K562 treated with DMSO at 1 percent for 24 hours (cell line): ENCODE results near the gene IL25. TPM values are rescaled to one million over a fixed set of nuclear protein-coding genes. Genes with fewer than 3 reads are reported as not detected.

Source experiments
- total RNA-seq: library from RNA; unstranded; fragments of 300-600 nt; gene quantifications from 2 replicates; pipeline ENCODE4 v1.2.3, GENCODE V29; 2022; ENCODE audit warnings: low read depth; ENCODE audit not compliant: insufficient read depth

The IL25 gene
- total RNA-seq: not detected in 2 replicates

DNA sequence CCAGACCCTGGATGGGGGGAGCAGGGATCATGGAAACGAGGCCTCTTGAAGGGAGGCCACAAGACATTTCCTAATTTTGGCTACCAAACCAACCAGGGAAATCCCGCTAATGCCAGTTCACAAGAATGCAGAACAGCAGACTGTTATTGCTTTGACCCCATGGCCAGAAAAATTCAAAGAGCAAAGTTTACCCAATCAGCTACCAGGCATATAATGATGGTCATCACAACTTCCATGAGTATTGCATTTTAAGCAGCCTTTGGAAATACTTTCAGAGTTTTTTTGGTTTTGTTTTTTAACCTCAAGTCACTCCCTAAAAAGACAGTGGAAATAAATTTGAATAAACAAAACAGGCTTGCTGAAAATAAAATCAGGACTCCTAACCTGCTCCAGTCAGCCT, at the start of gene IL25:
TSS of gene IL25 (plus strand) at position 301 of the 400 bp plus-strand sequence.

GRCh38 chr14:23352506-23353432, 19.8 kb upstream of the IL25 start, which contains the start of gene SLC22A17:
SLC22A17 (minus strand) TSS chr14:23352887.

DNA sequence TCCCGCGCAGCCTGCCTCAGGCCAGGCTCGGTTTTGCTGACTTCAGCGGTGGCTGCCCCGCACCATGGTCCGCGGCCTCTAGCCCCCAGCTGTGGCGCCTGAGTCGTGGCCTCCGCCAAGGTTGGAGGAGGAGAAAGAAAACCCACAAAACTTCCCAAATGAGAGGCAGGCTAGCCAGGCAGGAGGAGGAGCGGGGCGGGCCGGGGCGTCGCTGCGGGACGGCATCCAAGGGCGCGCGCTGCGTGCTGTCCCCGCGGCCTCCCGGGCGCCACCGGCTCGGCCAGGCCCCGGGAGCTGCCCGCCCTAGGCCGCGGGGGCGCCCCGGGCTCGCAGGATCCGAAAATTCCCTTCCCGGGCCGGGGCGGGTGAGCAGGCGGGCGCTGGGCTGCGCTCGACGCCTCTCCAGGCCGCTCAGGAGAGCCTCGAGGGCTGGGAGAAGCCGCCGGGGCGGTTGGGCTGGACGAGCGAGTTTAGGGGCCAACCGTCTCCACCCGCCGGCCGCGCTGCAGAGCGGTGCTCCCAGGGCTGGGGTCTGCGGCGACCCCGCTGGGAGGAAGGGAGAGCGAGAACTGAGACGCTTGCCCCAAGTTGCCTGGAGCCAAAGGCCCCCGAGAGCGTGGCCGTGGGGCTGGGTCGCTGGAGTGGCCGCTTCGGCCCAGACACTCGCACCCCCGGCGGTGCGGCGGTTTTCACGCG, 7.4 kb upstream of the IL25 start, which contains the start of gene EFS:
TSS of gene EFS (minus strand) at position 137 of the 696 bp plus-strand sequence. CDS start 147 bp downstream, outside the sequence.

GRCh38 chr14:23376482-23377197, 4.0 kb downstream of the IL25 start, which contains the start of gene CMTM5:
CMTM5 (plus strand) TSS chr14:23377046; CDS start chr14:23377252, 206 bp downstream.

DNA sequence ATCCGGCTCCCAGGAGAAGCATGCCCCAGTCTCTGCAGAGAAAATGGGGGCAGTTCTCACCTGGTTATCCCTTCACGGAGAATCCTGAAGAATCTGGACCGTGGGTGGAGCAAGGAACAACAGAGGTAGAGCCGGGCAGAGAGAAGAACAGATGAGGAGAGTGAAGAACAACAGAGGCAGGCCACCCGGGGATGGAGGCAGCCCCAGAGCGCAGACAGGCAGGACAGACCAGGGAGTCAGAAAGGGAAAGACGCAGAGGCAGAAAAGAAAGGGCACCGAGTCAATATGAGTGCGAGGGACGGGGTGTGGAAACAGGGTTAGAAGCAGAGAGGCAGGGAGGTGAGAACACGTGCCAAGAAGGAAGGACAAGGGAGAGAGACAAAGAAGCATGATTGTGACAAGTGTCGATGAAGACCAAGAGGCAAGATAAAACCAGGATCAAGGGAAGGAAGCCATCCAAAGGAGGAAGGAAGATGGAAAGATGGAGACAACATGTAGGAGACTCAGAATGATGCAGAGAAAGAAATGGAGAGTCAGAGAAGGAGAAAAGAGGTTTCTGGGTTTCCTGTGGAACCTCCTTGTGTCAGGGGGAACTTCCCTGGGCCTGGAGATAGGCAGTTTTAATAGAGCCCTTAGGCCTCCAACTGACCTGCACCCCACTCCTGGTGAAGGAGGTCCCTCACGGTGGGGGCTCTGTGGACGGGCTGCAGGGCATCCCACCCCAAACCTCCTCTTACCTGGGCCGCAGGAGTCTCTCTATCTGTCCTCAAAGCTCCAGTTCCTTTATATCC, 35.1 kb downstream of the IL25 start, which contains the start of gene MYH6:
TSS of gene MYH6 (minus strand) at position 758 of the 791 bp plus-strand sequence. CDS start 1,050 bp downstream, outside the sequence.

Other genes with a start within 250 kb of the IL25 start
- 7.6 and 9.6 TPM in 2 replicates for gene SLC7A8, start 189.1 kb upstream of the IL25 start, total RNA-seq
- not detected in 2 replicates for gene RNF212B, start 134.9 kb upstream of the IL25 start, total RNA-seq
- 11.7 and 15.7 TPM in 2 replicates for gene HOMEZ, start 86.7 kb upstream of the IL25 start, total RNA-seq
- gene PPP1R3E, start 70.0 kb upstream of the IL25 start, total RNA-seq: 9.0 and 10.3 TPM in 2 replicates
- gene BCL2L2, start 66.0 kb upstream of the IL25 start, total RNA-seq: 18.4 and 20.3 TPM in 2 replicates
- gene PABPN1, start 51.4 kb upstream of the IL25 start, total RNA-seq: 97.6 and 109 TPM in 2 replicates
- 0.73 and 1.1 TPM in 2 replicates for gene SLC22A17, start 19.9 kb upstream of the IL25 start, total RNA-seq
- not detected in 2 replicates for gene EFS, start 7.6 kb upstream of the IL25 start, total RNA-seq
- not detected in 2 replicates for gene CMTM5, start 4.2 kb downstream of the IL25 start, total RNA-seq
- gene MYH6, start 35.5 kb downstream of the IL25 start, total RNA-seq: not detected in 2 replicates
- not detected in 2 replicates for gene MYH7, start 62.9 kb downstream of the IL25 start, total RNA-seq
- 31.3 and 32.8 TPM in 2 replicates for gene NGDN, start 96.9 kb downstream of the IL25 start, total RNA-seq
- 0.14 and 0.25 TPM in 2 replicates for gene ZFHX2, start 179.0 kb downstream of the IL25 start, total RNA-seq
- gene THTPA, start 183.5 kb downstream of the IL25 start, total RNA-seq: 5.7 and 7.4 TPM in 2 replicates
- 45.8 and 58.3 TPM in 2 replicates for gene AP1G2, start 195.0 kb downstream of the IL25 start, total RNA-seq
- 0.45 TPM in 2 replicates for gene JPH4, start 206.0 kb downstream of the IL25 start, total RNA-seq